K562 (cell line): ENCODE measurements around the gene PHKG2.

Experiments used
- CTBP1 ChIP-seq: fragments of 450-650 bp; IDR thresholded peaks from 2 replicates; pipeline ENCODE4 v1.6.1; 2016; ENCODE audit warnings: borderline replicate concordance
- JUND ChIP-seq, 2 experiments: IDR thresholded peaks; 2 replicates in 1 of 2; 3 replicates in 1 of 2; pipeline ENCODE4 v1.6.1; 2011; ENCODE audit warnings: borderline replicate concordance in 2 of 2, low read depth in 2 of 2, low read length in 2 of 2, improper control_type of control experiment in 1 of 2, missing biosample characterization in 1 of 2, missing genetic modification characterization in 1 of 2, missing genetic modification reagents in 1 of 2
- MBD2 ChIP-seq: sonication (generic); IDR thresholded peaks from 2 replicates; pipeline ENCODE4 v1.6.1; 2016; ENCODE audit warnings: low read depth, borderline replicate concordance
- POLR2A ChIP-seq: fragments of 450-650 bp; conservative IDR thresholded peaks from 2 replicates; pipeline ENCODE4 v1.6.1; 2016
- POU5F1 ChIP-seq: fragments of 150-350 bp; IDR thresholded peaks from 2 replicates; pipeline ENCODE4 v1.6.1; 2014; ENCODE audit warnings: borderline replicate concordance, low read length, low read depth, mild to moderate bottlenecking; ENCODE audit not compliant: partially characterized antibody
- SIN3A ChIP-seq, 2 experiments: fragments of 150-350 bp in 1 of 2; IDR thresholded peaks; 2 replicates each; pipeline ENCODE4 v1.6.1; 2011 to 2016; ENCODE audit warnings: borderline replicate concordance in 2 of 2, low read depth in 2 of 2, low read length in 2 of 2, mild to moderate bottlenecking in 2 of 2, moderate library complexity in 2 of 2; ENCODE audit not compliant: control insufficient read depth in 1 of 2
- ZNF224 ChIP-seq: sonication (generic); formaldehyde crosslinking; IDR thresholded peaks from 2 replicates; pipeline ENCODE4 v1.8.0; 2022; ENCODE audit warnings: mild to moderate bottlenecking, missing genetic modification reagents
- ZNF253 ChIP-seq: fragments of 250-450 bp; sonication (Bioruptor Pico); conservative IDR thresholded peaks from 2 replicates; pipeline ENCODE4 v1.6.1; 2021; ENCODE audit warnings: mild to moderate bottlenecking
- TF ChIP-seq, protein P1 (sequence below), 2 experiments: fragments of 450-650 bp; formaldehyde crosslinking in 1 of 2; IDR thresholded peaks; 2 replicates each; pipeline versions ENCODE4 v1.4.0 to v1.6.1; 2014 to 2020; ENCODE audit warnings: mild to moderate bottlenecking in 2 of 2, borderline replicate concordance in 1 of 2, low read depth in 1 of 2

DNA sequence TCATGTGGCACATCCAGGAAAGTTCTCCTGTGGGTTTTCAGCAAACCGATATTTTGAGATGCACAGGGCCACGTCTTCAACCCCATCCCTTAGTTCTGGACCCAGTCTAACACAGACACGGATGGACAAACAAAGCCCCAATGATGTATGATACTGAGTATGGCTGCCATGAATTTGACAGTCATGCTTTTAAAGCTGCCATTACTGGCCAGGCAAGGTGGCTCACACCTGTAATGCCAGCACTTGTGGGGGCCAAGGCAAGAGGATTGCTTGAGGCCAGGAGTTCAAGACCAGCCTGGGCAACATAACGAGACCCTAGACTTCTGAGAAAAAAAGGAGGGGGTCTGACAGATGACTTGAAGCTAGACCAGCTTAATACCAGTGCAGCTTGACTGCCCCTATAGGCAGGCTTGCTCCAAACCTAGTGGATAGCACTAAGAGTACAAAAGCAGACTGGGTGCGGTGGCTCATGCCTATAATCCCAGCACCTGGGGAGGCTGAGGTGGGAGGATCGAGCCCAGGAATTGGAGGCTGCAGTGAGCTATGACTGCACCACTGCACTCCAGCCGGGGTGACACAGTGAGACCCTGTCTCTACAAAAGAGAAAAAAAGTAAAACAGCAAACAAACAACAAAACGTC lies 49.6 kb downstream of the PHKG2 start:
- no peak for TF ChIP-seq POLR2A
- TF ChIP-seq MBD2 = no peak
- TF ChIP-seq, protein P1, sequence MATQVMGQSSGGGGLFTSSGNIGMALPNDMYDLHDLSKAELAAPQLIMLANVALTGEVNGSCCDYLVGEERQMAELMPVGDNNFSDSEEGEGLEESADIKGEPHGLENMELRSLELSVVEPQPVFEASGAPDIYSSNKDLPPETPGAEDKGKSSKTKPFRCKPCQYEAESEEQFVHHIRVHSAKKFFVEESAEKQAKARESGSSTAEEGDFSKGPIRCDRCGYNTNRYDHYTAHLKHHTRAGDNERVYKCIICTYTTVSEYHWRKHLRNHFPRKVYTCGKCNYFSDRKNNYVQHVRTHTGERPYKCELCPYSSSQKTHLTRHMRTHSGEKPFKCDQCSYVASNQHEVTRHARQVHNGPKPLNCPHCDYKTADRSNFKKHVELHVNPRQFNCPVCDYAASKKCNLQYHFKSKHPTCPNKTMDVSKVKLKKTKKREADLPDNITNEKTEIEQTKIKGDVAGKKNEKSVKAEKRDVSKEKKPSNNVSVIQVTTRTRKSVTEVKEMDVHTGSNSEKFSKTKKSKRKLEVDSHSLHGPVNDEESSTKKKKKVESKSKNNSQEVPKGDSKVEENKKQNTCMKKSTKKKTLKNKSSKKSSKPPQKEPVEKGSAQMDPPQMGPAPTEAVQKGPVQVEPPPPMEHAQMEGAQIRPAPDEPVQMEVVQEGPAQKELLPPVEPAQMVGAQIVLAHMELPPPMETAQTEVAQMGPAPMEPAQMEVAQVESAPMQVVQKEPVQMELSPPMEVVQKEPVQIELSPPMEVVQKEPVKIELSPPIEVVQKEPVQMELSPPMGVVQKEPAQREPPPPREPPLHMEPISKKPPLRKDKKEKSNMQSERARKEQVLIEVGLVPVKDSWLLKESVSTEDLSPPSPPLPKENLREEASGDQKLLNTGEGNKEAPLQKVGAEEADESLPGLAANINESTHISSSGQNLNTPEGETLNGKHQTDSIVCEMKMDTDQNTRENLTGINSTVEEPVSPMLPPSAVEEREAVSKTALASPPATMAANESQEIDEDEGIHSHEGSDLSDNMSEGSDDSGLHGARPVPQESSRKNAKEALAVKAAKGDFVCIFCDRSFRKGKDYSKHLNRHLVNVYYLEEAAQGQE (IDR thresholded peaks at IDR 0.05; ENCODE audit: borderline replicate concordance) = no peak
- TF ChIP-seq, protein P1 (CRISPR knock-in tag; IDR thresholded peaks at IDR 0.05; ENCODE audit: low read depth) = no peak
- no peak for TF ChIP-seq JUND (IDR thresholded peaks at IDR 0.05; ENCODE audit: borderline replicate concordance, low read depth, low read length)
- TF ChIP-seq JUND (tag; IDR thresholded peaks at IDR 0.05; ENCODE audit: borderline replicate concordance, low read depth, low read length) = no peak
- no peak for TF ChIP-seq ZNF224 (CRISPR knock-in tag)
- no peak for TF ChIP-seq SIN3A (IDR thresholded peaks at IDR 0.05; ENCODE audit: borderline replicate concordance in 2 of 2, control insufficient read depth in 1 of 2, low read depth in 2 of 2, low read length in 2 of 2)
- TF ChIP-seq POU5F1 = no peak
- TF ChIP-seq ZNF253 (CRISPR knock-in tag) = no peak
- no peak for TF ChIP-seq CTBP1
